Panc1 (cell line): ENCODE data around the gene RNF38. TPM values are rescaled to one million over a fixed set of nuclear protein-coding genes. Genes with fewer than 3 reads are reported as not detected.

Experiments
- ATAC-seq: fragments of 200-7000 bp; cut with Tn5 transposase; 2 replicates; pipeline ENCODE4 v1.9.1; 2020; ENCODE audit warnings: mild to moderate bottlenecking, moderate library complexity
- BruUV-seq: library from RNA; stranded (reverse); fragments of 400-500 nt; replicated peaks from 2 replicates; lab custom pipeline; 2021; lab: Mats Ljungman, UMichigan
- CTCF ChIA-PET: fragments of 300-600 bp; sonication (Branson Sonifier 250); formaldehyde crosslinking; loops from one replicate; lab custom pipeline; 2022; ENCODE audit warnings: antibody characterized with exemption; lab: Charles Lee
- POLR2A ChIA-PET: fragments of 300-600 bp; sonication (Branson Sonifier 250); formaldehyde crosslinking; loops from one replicate; lab custom pipeline; 2022; ENCODE audit warnings: antibody characterized with exemption; lab: Charles Lee
- DNase-seq: peaks from one replicate; pipeline ENCODE4 v3.0.0-alpha.2; 2010; ENCODE audit warnings: low read depth, low spot score
- H3K27ac ChIP-seq: 2 replicates; pipeline ENCODE4 v1.5.1; 2011; ENCODE audit warnings: mild to moderate bottlenecking, low read length, inconsistent platforms
- H3K27me3 ChIP-seq: fragments of 200-500 bp; sonication (Bioruptor generic); 2 replicates; pipeline ENCODE4 v1.6.0; 2014; ENCODE audit warnings: low read length, inconsistent platforms; ENCODE audit not compliant: control insufficient read depth, insufficient read depth
- H3K36me3 ChIP-seq: fragments of 200-500 bp; sonication (Bioruptor generic); 2 replicates; pipeline ENCODE4 v1.5.1; 2014; ENCODE audit warnings: inconsistent platforms, mild to moderate bottlenecking, low read length, moderate library complexity; ENCODE audit not compliant: control insufficient read depth, insufficient read depth
- H3K4me1 ChIP-seq: 2 replicates; pipeline ENCODE4 v1.5.1; 2011; ENCODE audit warnings: inconsistent platforms, mild to moderate bottlenecking, low read length, moderate library complexity; ENCODE audit not compliant: control insufficient read depth, insufficient read depth
- H3K4me3 ChIP-seq, 2 experiments: 2 replicates each; pipeline ENCODE4 v1.5.1; 2011 to 2012; ENCODE audit warnings: low read depth in 2 of 2, low read length in 2 of 2, mild to moderate bottlenecking in 2 of 2, inconsistent platforms in 1 of 2, moderate library complexity in 1 of 2
- H3K9me3 ChIP-seq: fragments of 200-500 bp; sonication (Bioruptor generic); 2 replicates; pipeline ENCODE4 v1.5.1; 2014; ENCODE audit warnings: low read depth, mild to moderate bottlenecking, inconsistent platforms, low read length, moderate library complexity; ENCODE audit not compliant: control insufficient read depth, insufficient read depth
- CTCF ChIP-seq: fragments of 450-650 bp; IDR thresholded peaks from 2 replicates; pipeline ENCODE4 v1.5.1; 2017; ENCODE audit warnings: mild to moderate bottlenecking
- POLR2AphosphoS5 ChIP-seq: IDR thresholded peaks from 2 replicates; pipeline ENCODE4 v1.6.1; 2012; ENCODE audit warnings: mild to moderate bottlenecking, low read depth, low read length, moderate library complexity
- SIN3A ChIP-seq: IDR thresholded peaks from 2 replicates; pipeline ENCODE4 v1.6.1; 2012; ENCODE audit warnings: low read depth, mild to moderate bottlenecking, low read length, moderate library complexity, borderline replicate concordance; ENCODE audit not compliant: insufficient read depth
- TCF7L2 ChIP-seq: IDR thresholded peaks from 2 replicates; pipeline ENCODE4 v1.6.1; 2011; ENCODE audit warnings: mild to moderate bottlenecking, low read depth, low read length, inconsistent platforms
- in situ Hi-C: cut with HindIII; loops from 2 replicates; pipeline ENCODE4 v1.10.0; 2016; ENCODE audit warnings: low sequenced_read_pairs, low pct_unique_long_range_greater_than_20kb
- intact Hi-C: fragments of 100-400 bp; cut with micrococcal nuclease; formaldehyde crosslinking; loops from one replicate; pipeline ENCODE4 v1.10.0; 2022; ENCODE audit not compliant: unreplicated experiment
- total RNA-seq: library from RNA; stranded (reverse); gene quantifications from one replicate; pipeline ENCODE4 v1.2.1, GENCODE V29; 2021; ENCODE audit not compliant: unreplicated experiment
- TF ChIP-seq, protein P1 (sequence below), 2 experiments: IDR thresholded peaks; 2 replicates each; pipeline ENCODE4 v1.6.1; 2011 to 2012; ENCODE audit warnings: low read depth in 2 of 2, control low read depth in 1 of 2, low read length in 1 of 2, mild to moderate bottlenecking in 1 of 2, moderate library complexity in 1 of 2; ENCODE audit not compliant: insufficient read depth in 1 of 2

The RNF38 gene
- total RNA-seq, 1 experiment from 2014 or later, result 78.0 TPM

DNA sequence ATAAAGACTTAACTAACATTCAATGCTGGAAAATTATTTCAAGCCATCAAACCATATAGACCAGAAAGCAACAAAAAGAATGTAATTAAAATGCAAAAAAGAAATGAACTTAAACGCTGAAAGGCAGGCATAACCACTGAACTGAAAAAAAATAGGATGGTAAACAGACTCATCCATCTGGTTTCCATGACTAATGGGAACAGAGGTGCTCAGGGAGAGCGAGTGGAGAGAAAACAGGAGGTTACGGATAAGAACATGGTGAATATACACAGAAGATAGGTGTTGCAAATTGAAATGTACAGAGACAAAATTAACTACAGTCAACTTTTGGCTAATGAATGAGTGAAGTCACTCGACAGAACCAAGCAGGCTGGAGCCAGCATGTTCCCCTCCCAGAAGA is 43.5 kb upstream of the RNF38 start:
- BruUV-seq, result no TSS peak
- Histone ChIP-seq H3K4me3 (no peak overlapping the region), H3K4me1 (no peaks in the 10 kb centered on the region), H3K9me3 (no peaks in the 10 kb centered on the region), H3K27me3 (no peaks in the 10 kb centered on the region), H3K27ac (no peak overlapping the region), H3K36me3 (no peaks in the 10 kb centered on the region)
- DNase-seq (no peak), ATAC-seq (no peak)
- ChIA-PET POLR2A (no interaction called here), CTCF (no interaction called here)
- intact Hi-C loops, result no loop called here
- TF ChIP-seq CTCF (no peak), POLR2AphosphoS5 (no peak), TCF7L2 (no peak), SIN3A (no peak)
- TF ChIP-seq, protein P1, sequence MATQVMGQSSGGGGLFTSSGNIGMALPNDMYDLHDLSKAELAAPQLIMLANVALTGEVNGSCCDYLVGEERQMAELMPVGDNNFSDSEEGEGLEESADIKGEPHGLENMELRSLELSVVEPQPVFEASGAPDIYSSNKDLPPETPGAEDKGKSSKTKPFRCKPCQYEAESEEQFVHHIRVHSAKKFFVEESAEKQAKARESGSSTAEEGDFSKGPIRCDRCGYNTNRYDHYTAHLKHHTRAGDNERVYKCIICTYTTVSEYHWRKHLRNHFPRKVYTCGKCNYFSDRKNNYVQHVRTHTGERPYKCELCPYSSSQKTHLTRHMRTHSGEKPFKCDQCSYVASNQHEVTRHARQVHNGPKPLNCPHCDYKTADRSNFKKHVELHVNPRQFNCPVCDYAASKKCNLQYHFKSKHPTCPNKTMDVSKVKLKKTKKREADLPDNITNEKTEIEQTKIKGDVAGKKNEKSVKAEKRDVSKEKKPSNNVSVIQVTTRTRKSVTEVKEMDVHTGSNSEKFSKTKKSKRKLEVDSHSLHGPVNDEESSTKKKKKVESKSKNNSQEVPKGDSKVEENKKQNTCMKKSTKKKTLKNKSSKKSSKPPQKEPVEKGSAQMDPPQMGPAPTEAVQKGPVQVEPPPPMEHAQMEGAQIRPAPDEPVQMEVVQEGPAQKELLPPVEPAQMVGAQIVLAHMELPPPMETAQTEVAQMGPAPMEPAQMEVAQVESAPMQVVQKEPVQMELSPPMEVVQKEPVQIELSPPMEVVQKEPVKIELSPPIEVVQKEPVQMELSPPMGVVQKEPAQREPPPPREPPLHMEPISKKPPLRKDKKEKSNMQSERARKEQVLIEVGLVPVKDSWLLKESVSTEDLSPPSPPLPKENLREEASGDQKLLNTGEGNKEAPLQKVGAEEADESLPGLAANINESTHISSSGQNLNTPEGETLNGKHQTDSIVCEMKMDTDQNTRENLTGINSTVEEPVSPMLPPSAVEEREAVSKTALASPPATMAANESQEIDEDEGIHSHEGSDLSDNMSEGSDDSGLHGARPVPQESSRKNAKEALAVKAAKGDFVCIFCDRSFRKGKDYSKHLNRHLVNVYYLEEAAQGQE (IDR thresholded peaks at IDR 0.05; ENCODE audit: insufficient read depth in 1 of 2, low read depth in 2 of 2, low read length in 1 of 2), result no peak
- in situ Hi-C loops, result no loop called here

GRCh38 chr9:36442710-36443109 is 42.6 kb upstream of the RNF38 start:
- Histone ChIP-seq H3K4me3 (no peak overlapping the region), H3K4me1 (no peaks in the 10 kb centered on the region), H3K36me3 (no peaks in the 10 kb centered on the region), H3K27ac (no peak overlapping the region), H3K27me3 (no peaks in the 10 kb centered on the region), H3K9me3 (no peaks in the 10 kb centered on the region)
- no peak for DNase-seq
- BruUV-seq, result no TSS peak
- in situ Hi-C loops, result no loop called here
- no peak for TF ChIP-seq TCF7L2
- TF ChIP-seq SIN3A, result no peak
- TF ChIP-seq CTCF, result no peak
- TF ChIP-seq POLR2AphosphoS5, result no peak
- TF ChIP-seq, protein P1 (IDR thresholded peaks at IDR 0.05; ENCODE audit: insufficient read depth in 1 of 2, low read depth in 2 of 2, low read length in 1 of 2), result no peak
- no peak for ATAC-seq
- intact Hi-C loops, result no loop called here
- CTCF ChIA-PET, result no interaction called here
- POLR2A ChIA-PET, result no interaction called here
